ENCODE results near the gene ADAMTSL4.

The ADAMTSL4 gene

GRCh38 chr1:150535511-150536287 lies 13.5 kb upstream of the ADAMTSL4 start:
- FAIRE-seq, result no peak

- FAIRE-seq, result no peak
Measured at GRCh38 chr1:150536836-150537731, 12.1 kb upstream of the ADAMTSL4 start.

GRCh38 chr1:150537732-150538684 lies 11.2 kb upstream of the ADAMTSL4 start:
- no peak for FAIRE-seq

DNA sequence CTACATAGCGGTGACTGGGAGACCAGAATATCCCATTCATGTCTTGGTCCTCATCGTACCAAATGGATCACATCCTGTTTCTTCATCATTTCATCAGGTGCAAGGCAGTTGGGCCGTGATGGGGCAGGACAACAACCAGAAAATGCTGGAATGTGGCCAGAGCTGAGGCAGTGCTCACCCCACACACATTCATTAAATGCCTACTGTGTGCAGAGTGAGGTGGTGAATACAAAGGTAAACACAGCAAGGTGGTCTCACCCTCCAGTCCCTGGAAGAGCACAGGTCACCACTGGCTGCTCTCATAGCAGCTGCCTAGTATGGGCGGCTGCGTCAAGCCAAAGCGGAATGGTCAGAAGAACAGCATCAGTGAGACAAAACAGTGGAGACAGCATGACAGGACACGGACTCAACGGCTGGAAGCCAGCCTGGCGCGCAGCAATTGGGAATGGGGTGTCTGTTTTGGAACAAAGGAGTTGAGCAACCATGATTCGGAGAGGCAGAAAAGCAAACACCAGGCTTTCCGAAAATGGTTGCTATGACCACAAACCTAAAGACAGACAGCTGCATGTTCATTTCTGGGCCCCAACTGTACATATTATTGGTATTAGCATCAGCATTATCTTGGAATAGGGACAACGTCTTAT lies 5.6 kb upstream of the ADAMTSL4 start:
- no peak for FAIRE-seq

DNA sequence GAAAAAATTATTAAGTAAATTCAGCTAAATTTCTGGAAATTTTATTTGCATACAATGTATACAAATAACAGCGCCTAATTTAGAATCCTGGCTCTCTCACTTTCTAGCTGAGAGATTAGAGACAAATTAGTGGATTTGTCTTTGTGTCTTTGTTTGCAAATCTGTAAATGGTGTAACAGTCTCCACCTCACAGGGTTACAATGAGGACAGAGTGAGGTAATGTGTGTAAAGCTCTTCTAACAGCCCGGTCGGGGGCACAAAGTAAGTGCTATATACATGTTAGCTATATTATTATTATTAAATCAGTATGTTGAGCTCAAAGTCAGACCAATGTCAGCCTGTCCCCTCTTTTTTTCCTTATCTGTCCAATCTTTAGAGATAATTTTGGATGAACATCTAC lies 5.0 kb upstream of the ADAMTSL4 start:
- FAIRE-seq, result no peak

DNA sequence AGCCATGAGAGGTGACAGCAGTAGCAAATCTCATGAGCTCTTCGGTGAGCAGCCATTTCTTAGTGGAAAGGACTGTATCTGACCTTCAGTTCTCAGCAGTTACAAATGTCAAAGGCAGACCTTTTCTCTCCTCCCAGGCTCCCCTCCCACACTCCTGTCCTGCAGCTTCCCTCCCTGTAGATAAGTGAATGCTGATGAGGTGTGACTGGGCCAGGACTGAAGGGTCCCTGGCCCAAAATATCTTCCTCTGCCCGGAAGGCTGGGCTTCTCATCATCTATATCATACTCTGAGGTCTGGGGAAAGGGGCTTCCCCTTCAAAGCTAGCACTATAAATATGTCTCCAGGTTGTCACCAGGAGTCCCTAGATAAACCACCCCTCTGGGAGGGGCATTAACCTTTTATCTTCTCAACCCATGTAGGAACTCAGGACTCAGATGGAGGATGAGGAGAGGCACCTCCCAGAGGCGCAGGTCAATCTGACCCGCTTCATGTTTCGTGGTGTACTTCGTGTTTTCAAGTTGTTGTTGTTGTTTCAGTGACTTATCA lies 3.6 kb upstream of the ADAMTSL4 start:
- no peak for FAIRE-seq

- no peak for FAIRE-seq
Measured at GRCh38 chr1:150546294-150546937, 2.8 kb upstream of the ADAMTSL4 start.

GRCh38 chr1:150548324-150548631 lies 930 bp upstream of the ADAMTSL4 start:
- FAIRE-seq, result no peak

DNA sequence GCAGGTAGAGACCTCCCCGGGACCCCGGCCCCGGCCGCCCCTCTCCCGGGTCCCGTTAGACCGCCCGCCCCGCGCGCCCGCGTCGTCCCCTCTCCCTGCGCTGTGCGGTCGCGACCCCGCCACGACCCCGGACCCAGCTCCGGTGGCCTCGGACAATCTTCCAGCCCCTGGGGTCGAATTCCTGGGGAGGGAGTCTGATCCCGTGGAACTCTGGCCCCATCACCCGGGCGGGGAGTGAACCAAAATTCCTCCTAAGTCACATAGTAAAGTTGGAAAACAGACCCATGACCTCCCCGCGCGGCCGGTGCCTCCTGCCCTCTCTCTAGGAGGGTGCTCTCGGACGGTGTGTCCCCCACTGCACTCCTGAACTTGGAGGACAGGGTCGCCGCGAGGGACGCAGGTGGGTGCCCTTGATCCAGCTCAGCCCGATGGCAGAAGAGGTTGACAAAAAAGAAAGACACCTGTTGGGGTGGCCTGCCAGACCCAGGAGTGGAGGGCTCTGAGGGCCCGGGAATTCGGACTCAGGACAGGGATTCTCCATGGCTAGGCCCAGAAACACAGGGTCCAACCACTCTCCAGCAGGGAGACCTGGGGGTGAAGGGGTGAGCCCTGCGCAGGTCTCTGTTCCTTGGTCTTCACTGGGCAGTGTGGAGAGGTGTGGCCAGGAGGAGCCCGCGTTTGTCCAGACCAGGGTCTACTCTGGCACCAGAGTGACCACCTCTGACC lies 451 bp downstream of the ADAMTSL4 start:
- FAIRE-seq, result no peak

GRCh38 chr1:150550222-150551050 lies 1.2 kb downstream of the ADAMTSL4 start:
- no peak for FAIRE-seq

DNA sequence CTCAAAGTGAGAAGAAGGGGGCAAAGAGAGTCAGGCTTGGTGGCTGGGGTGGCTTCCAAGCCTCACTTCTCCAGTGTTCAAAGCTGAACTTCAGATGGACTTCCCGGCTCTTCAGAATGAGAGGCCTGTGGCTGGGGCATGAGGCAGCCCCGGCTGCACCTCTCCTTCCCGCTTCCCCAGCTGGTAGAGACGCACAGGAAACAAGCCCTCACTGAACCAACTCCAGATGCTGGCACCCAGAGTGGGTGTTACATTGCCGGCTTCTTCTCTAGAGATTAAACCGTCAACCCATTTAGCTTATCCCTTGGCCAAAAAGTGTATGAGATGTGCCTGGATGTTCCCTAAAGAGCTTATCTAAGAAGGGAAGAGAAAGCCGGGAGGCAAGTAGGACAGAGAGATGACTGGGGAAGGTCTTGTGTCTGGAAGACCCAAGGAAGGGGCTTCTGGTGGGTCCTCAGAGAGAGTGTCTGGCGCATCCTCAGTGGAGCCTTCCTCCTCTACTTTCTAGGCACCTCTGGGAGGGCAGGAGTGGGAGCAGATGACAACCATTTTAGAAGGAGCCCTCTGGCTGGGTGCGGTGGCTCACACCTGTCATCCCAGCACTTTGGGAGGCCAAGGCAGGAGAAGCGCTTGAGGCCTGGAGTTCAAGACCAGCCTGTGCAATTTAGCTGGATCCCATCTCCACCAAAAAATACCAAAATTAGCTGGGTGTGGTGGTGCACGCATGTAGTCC lies 2.0 kb downstream of the ADAMTSL4 start:
- FAIRE-seq, result no peak

DNA sequence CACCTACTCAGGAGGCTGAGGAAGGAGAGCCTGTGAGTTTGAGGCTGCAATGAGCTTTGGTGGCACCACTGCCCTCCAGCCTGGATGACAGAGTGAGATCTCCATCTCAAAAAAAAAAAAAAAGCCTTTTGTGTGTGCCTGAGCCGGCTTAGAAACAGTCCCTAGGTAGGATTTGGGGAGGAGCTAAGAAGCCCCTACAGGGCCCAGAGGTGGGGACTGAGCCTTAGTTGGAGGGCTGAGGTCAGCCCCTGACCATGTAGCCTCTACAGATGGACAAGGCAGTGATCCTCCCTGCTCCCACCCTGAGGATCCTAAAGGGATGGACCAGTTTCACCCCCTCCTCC lies 2.5 kb downstream of the ADAMTSL4 start:
- no peak for FAIRE-seq

- no peak for FAIRE-seq
Measured at GRCh38 chr1:150552128-150552910, 3.1 kb downstream of the ADAMTSL4 start.

DNA sequence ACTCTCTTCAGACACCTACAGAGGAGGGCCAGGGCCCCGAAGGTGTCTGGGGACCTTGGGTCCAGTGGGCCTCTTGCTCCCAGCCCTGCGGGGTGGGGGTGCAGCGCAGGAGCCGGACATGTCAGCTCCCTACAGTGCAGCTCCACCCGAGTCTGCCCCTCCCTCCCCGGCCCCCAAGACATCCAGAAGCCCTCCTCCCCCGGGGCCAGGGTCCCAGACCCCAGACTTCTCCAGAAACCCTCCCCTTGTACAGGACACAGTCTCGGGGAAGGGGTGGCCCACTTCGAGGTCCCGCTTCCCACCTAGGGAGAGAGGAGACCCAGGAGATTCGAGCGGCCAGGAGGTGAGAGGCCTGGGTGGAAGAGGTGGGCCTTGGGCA lies 3.7 kb downstream of the ADAMTSL4 start:
- FAIRE-seq, result no peak

- no peak for FAIRE-seq
Measured at GRCh38 chr1:150553392-150554085, 4.3 kb downstream of the ADAMTSL4 start.

- FAIRE-seq, result no peak
Measured at GRCh38 chr1:150554086-150554452, 4.9 kb downstream of the ADAMTSL4 start.

- FAIRE-seq, result no peak
Measured at GRCh38 chr1:150555198-150555970, 6.2 kb downstream of the ADAMTSL4 start.

All from colon (tissue), 2 donors.